Upper lobe of left lung (tissue), 4 donors: ENCODE results near the gene RMI1.

ENCODE experiments used
- CTCF ChIP-seq, 6 experiments: fragments of 450-650 bp in 4 of 6; fragments of 200-600 bp in 2 of 6; sonication (generic) in 2 of 6; IDR thresholded peaks; one replicate each; pipeline ENCODE4 v1.5.1; 2016 to 2019; ENCODE audit warnings: antibody characterized with exemption in 6 of 6
- POLR2A ChIP-seq, 4 donors: fragments of 450-650 bp; IDR thresholded peaks; one replicate each; pipeline ENCODE4 v1.5.1; 2016 to 2017; ENCODE audit warnings: antibody characterized with exemption in 4 of 4, mild to moderate bottlenecking in 2 of 4

- TF ChIP-seq CTCF (IDR thresholded peaks at IDR 0.05) (no peak), POLR2A (IDR thresholded peaks at IDR 0.05) (no peak)
These were observed 694 bp downstream of the RMI1 start for GRCh38 chr9:83981126-83981871.
